GM12801 (cell line): ENCODE data around the gene ATG4A.

Source experiments
- CTCF ChIP-seq: IDR thresholded peaks from one replicate; pipeline ENCODE4 v1.5.1; 2011; ENCODE audit warnings: control low read depth; ENCODE audit not compliant: insufficient read length; ENCODE audit errors: extremely low read depth

ATG4A gene

GRCh38 chrX:108091264-108091877, at the start of gene ATG4A, which contains the start of gene PSMD10:
ATG4A (plus strand) TSS chrX:108091778; CDS start chrX:108091827, 49 bp downstream.
PSMD10 (minus strand) TSS chrX:108091542; CDS start chrX:108091520, 22 bp downstream.
- no peak for TF ChIP-seq CTCF

- TF ChIP-seq CTCF, result no peak
Measured at GRCh38 chrX:108044554-108045256, 46.9 kb upstream of the ATG4A start, which contains the start of gene VSIG1. VSIG1 (plus strand) TSS chrX:108045065; CDS start chrX:108045131, 66 bp downstream.

- no peak for TF ChIP-seq CTCF
Measured at GRCh38 chrX:108049649-108050048, 41.9 kb upstream of the ATG4A start.

GRCh38 chrX:108053218-108053617, 38.4 kb upstream of the ATG4A start:
- TF ChIP-seq CTCF, result no peak

- no peak for TF ChIP-seq CTCF
Measured at GRCh38 chrX:108055546-108055945, 36.0 kb upstream of the ATG4A start.

- TF ChIP-seq CTCF, result no peak
Measured at GRCh38 chrX:108059801-108060200, 31.8 kb upstream of the ATG4A start.

GRCh38 chrX:108064001-108064400, 27.6 kb upstream of the ATG4A start:
- no peak for TF ChIP-seq CTCF
